Retinal pigment epithelial cell (primary cell): Measurements from ENCODE around the gene SEC22A.

Experiments
- DNase-seq: peaks from one replicate; pipeline ENCODE4 v3.0.0-alpha.2; 2010; ENCODE audit warnings: low read depth
- H3K4me3 ChIP-seq: 2 replicates; pipeline ENCODE4 v1.5.1; 2011; ENCODE audit warnings: mild to moderate bottlenecking, low read length, control low read depth, moderate library complexity
- TF ChIP-seq, protein P1 (sequence below): conservative IDR thresholded peaks from 2 replicates; pipeline ENCODE4 v1.5.1; 2011; ENCODE audit warnings: low read depth, low read length, control low read depth, inconsistent platforms

SEC22A gene

DNA sequence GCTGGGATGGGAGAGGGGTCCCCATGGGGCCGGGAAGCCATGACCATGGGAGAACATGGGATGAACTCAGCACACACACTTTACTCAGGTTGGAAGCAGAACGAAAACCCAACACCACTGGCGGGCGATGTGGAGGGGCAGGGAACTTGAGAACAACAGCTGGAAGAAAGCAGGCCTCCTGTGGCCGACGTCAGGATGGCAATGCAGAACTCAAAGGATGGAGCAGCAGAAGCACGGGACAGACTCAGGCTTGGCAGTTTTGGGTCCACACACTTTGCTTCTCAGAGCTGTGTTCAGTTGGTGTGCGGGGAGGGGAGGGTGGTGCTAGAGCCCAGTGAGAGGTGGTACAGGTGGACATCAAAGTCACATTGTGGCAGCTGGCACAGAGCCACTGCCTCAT is 80.7 kb downstream of the SEC22A start:
- TF ChIP-seq, protein P1, sequence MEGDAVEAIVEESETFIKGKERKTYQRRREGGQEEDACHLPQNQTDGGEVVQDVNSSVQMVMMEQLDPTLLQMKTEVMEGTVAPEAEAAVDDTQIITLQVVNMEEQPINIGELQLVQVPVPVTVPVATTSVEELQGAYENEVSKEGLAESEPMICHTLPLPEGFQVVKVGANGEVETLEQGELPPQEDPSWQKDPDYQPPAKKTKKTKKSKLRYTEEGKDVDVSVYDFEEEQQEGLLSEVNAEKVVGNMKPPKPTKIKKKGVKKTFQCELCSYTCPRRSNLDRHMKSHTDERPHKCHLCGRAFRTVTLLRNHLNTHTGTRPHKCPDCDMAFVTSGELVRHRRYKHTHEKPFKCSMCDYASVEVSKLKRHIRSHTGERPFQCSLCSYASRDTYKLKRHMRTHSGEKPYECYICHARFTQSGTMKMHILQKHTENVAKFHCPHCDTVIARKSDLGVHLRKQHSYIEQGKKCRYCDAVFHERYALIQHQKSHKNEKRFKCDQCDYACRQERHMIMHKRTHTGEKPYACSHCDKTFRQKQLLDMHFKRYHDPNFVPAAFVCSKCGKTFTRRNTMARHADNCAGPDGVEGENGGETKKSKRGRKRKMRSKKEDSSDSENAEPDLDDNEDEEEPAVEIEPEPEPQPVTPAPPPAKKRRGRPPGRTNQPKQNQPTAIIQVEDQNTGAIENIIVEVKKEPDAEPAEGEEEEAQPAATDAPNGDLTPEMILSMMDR = no peak
- H3K4me3 ChIP-seq = no peak overlapping the region
- DNase-seq = no peak

DNA sequence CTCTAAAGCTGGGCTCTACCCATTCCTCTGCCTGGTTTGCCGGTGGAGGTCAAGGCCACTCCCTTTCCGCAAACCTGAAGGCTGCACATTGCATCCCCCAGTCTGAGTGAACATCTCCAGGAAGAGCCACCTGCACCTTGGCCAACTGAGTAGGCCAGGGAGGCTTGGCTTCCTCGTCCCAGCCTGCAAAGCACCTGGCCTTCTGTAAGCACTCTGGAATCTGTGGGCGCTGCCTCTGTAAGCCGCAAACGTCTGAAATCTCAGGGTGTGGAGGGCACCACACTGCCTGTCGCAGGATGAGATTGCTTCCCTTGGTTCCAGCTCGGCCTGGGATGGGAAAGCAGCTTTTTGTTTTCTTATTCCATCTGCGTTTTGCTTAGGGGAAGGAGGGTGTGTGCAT is 81.3 kb downstream of the SEC22A start:
- H3K4me3 ChIP-seq = no peak overlapping the region
- DNase-seq = no peak
- TF ChIP-seq, protein P1 = no peak

DNA sequence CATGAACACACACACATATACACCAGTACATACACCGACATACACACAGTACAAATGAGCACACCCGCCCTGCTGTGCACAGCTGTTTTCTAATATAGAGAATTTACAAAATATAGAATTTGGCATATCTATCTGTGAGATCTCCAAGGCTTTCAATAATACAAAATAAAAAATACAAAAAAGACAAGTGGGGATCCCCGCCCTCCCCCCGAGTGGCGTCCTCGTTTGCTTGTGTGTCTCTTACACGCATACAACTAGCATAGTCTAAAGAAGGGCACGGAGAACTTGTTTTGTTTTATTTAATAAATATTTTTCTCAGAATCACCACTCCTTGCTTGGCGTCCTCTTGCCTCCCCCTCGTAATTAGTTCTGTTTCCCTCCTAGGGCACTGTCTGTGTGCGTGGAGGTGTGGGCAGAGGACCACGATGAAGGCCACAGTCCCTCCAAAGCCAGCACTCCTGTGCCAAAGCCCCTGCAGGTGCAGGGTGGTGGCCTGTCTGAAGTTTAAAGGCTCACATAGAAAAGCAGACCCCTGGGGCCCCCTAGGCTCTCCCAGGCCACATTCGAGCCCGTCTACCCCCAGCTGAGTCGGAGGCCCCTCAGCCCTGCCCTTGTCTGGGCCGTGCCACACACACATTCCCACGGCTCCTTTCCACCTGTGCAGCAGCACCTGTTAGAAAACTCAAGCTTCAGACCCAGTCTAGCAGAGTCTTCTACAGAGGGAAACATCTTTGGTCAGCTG is 82.1 kb downstream of the SEC22A start:
- no peak for DNase-seq
- no peak overlapping the region for H3K4me3 ChIP-seq
- TF ChIP-seq, protein P1 = no peak

DNA sequence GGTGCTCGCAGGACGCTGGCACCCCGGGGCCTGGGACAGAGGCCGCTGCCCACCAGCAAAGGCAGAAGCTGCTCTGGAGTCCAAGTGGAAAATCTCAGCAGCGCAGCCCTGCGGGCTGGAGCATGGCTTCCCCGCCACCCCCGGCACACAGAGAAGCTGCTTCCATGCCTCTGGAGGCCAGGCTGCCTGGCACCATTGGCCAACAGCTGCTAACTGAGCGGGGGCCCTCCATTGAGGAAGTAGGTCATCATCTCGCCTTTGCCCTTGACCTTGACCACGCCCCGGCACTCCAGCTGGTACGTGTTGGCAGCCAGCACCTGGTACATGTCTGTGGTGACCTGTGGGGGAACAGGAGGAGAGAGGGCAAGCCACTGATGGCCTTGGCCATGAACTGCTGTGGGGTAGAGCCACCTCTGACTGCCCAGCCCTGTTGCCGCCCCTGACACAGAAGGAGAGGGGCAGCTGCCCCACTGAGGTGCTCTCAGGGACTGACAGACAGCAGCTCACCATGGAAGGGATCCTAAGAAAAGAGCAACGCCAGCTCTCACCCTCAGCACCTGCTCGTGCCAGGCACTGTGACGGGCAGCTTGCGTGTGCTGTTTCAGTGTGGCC is 82.8 kb downstream of the SEC22A start:
- no peak for DNase-seq
- TF ChIP-seq, protein P1 = no peak
- no peak overlapping the region for H3K4me3 ChIP-seq

DNA sequence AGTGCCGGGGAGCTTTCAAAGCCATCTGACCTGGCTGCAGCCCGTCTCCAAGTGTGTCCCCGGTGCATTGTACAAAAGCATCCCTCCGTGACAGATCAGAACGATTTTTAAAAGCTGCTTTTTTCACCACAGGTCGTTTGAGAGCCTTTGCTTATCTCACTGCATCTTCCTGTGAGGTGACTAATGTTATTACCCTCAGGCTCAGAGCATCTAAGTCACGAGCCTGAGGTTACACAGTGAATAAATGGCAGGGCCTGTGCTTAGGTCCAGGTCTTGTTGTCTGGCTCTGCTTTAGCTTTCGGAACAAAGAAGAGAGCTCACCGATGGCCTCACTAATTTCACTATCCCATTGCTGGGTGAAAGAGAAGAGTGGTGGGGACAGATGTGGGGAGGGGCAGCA is 83.3 kb downstream of the SEC22A start:
- no peak overlapping the region for H3K4me3 ChIP-seq
- TF ChIP-seq, protein P1 = no peak

DNA sequence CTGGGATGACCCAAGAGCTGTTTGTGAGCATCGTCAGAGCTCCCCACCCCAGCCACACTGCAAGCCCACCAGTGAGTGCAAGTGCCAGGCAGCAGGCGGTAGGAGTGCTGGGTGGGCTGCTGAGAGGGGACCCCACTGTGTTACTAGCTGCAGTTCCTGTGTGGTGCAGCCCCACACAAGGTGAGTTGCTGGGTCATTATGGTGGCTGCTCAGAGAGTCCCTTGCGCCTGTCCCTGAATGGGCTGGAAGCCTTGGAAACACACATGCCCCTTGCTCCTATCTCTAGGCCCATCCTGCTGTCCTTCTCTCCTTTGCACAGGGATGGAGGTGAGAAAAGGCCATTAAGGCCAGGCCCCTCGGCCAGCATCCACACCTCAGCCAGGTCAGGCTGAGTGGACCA is 83.7 kb downstream of the SEC22A start:
- TF ChIP-seq, protein P1 = no peak

More for the DNA sequence above, 83.3 kb downstream of the SEC22A start:
- no peak for DNase-seq

DNA sequence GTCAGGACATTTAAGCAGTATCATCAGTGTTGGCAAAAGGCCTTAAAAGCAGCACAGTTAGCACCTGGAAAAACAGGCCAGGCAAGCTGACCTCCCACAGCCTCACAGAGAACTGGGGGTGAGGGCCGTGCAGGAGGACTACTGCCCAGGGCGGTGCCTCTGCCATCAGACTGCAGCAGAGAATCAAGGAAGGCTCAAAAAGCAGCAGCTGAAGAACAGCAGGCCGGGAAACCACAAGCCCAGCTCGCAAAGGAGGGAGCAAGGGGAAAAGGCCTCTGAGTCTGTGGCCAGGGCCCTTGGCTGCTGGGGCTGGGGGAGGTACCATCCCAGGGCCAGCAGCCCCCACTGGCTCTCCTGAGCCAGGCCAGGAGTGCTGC is 84.2 kb downstream of the SEC22A start:
- no peak overlapping the region for H3K4me3 ChIP-seq
- DNase-seq = no peak
- TF ChIP-seq, protein P1 = no peak

More for the DNA sequence above, 83.7 kb downstream of the SEC22A start:
- no peak overlapping the region for H3K4me3 ChIP-seq
- no peak for DNase-seq
